RWPE2 (cell line): ENCODE results near the gene CASP8.
"Not testable (repeated sequence)": the region's sequence is repeated elsewhere in the genome, so short reads cannot be mapped to it uniquely, and the experiment has no call there.

Source experiments
- ATAC-seq: fragments of 200-7000 bp; cut with Tn5 transposase; 3 replicates; pipeline ENCODE4 v1.9.1; 2021; ENCODE audit warnings: low read depth
- DNase-seq: peaks from one replicate; pipeline ENCODE4 v3.0.0-alpha.2; 2020; ENCODE audit warnings: low spot score
- H3K27ac ChIP-seq: fragments of 450-650 bp; 2 replicates; pipeline ENCODE4 v1.5.1; 2017; ENCODE audit warnings: mild to moderate bottlenecking; ENCODE audit not compliant: poor library complexity, severe bottlenecking
- H3K27me3 ChIP-seq: fragments of 250-450 bp; sonication (Bioruptor Pico); 2 replicates; pipeline ENCODE4 v1.5.1; 2021; ENCODE audit warnings: mild to moderate bottlenecking, moderate library complexity; ENCODE audit not compliant: insufficient read depth, poor library complexity, severe bottlenecking
- H3K36me3 ChIP-seq: fragments of 250-450 bp; sonication (Bioruptor Pico); 2 replicates; pipeline ENCODE4 v1.5.1; 2020; ENCODE audit warnings: low read depth, mild to moderate bottlenecking, moderate library complexity
- H3K4me1 ChIP-seq: fragments of 250-450 bp; sonication (Bioruptor Pico); 2 replicates; pipeline ENCODE4 v1.5.1; 2021; ENCODE audit warnings: mild to moderate bottlenecking, moderate library complexity; ENCODE audit not compliant: insufficient read depth, poor library complexity, severe bottlenecking
- H3K4me3 ChIP-seq: fragments of 250-450 bp; sonication (Bioruptor Pico); 2 replicates; pipeline ENCODE4 v1.5.1; 2021; ENCODE audit warnings: mild to moderate bottlenecking, moderate library complexity; ENCODE audit not compliant: severe bottlenecking
- H3K9me3 ChIP-seq: fragments of 250-450 bp; sonication (Bioruptor Pico); 2 replicates; pipeline ENCODE4 v1.5.1; 2021; ENCODE audit warnings: mild to moderate bottlenecking, moderate library complexity; ENCODE audit not compliant: severe bottlenecking
- CTCF ChIP-seq: fragments of 450-650 bp; IDR thresholded peaks from one replicate; pipeline ENCODE4 v1.5.1; 2017; ENCODE audit warnings: mild to moderate bottlenecking, moderate library complexity; ENCODE audit not compliant: poor library complexity, severe bottlenecking

CASP8 gene

GRCh38 chr2:201234663-201235135, 25.6 kb upstream of the CASP8 start:
- Histone ChIP-seq H3K36me3 (no peaks in the 10 kb centered on the region; the same call in 1 of the 2 replicates), H3K4me3 (peak overlapping the region; percentile 44), H3K27me3 (no peaks in the 10 kb centered on the region), H3K4me1 (peaks cover 22% of the 10 kb centered on the region), H3K27ac (no peak overlapping the region), H3K9me3 (no peaks in the 10 kb centered on the region)
- DNase-seq (no peak), ATAC-seq (no peak)
- no peak for TF ChIP-seq CTCF

- peaks cover 22% of the 10 kb centered on the region for H3K4me1 ChIP-seq
- no peak overlapping the region for H3K4me3 ChIP-seq
- peaks cover 9% of the 10 kb centered on the region for H3K36me3 ChIP-seq
- H3K27me3 ChIP-seq, result no peaks in the 10 kb centered on the region
- no peaks in the 10 kb centered on the region for H3K9me3 ChIP-seq
- DNase-seq (no peak), ATAC-seq (peak; percentile 40)
- no peak overlapping the region for H3K27ac ChIP-seq
- TF ChIP-seq CTCF, result peak; percentile 85
These were observed 24.2 kb upstream of the CASP8 start for GRCh38 chr2:201235860-201236811.

DNA sequence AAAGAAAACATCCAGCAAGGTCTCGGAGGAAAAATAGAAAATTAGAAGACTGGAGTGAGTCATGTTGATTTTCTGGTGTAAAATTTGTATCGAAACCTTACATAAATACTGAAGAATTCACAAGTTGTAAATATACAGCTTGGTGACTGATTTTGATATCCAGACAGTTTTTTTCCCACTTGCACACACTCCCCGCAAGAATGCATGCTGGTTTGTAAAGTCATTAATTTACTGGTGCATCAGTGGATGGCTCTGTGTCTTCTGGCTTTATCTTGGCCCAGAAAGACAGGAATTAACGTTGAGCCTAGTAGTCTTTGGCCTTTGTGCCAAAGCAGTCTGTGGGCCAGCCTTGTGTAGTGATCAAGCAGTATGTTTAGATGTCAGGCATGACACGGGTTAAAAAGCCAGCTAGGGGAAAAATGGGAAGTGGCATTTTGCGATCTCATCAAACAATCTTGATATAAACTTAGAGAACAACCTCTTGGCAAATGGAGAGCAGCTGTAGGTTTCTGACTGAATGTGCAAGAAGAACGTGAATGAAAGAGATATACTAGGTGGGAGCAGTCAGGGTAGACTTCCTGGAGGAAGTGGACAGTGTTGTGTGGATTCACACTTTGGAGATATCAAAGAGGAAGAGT, 22.7 kb upstream of the CASP8 start:
- Histone ChIP-seq H3K27ac (no peak overlapping the region), H3K4me3 (no peak overlapping the region), H3K4me1 (peaks cover 14% of the 10 kb centered on the region), H3K27me3 (no peaks in the 10 kb centered on the region), H3K36me3 (peaks cover 9% of the 10 kb centered on the region), H3K9me3 (no peaks in the 10 kb centered on the region)
- no peak for DNase-seq
- TF ChIP-seq CTCF, result no peak
- no peak for ATAC-seq

GRCh38 chr2:201239167-201239935, 21.0 kb upstream of the CASP8 start:
- H3K27ac ChIP-seq, H3K4me3 ChIP-seq, ATAC-seq, H3K27me3 ChIP-seq, H3K9me3 ChIP-seq, H3K36me3 ChIP-seq, H3K4me1 ChIP-seq, DNase-seq: not testable (repeated sequence)
